Measurements from ENCODE around the gene VOPP1.

DNA sequence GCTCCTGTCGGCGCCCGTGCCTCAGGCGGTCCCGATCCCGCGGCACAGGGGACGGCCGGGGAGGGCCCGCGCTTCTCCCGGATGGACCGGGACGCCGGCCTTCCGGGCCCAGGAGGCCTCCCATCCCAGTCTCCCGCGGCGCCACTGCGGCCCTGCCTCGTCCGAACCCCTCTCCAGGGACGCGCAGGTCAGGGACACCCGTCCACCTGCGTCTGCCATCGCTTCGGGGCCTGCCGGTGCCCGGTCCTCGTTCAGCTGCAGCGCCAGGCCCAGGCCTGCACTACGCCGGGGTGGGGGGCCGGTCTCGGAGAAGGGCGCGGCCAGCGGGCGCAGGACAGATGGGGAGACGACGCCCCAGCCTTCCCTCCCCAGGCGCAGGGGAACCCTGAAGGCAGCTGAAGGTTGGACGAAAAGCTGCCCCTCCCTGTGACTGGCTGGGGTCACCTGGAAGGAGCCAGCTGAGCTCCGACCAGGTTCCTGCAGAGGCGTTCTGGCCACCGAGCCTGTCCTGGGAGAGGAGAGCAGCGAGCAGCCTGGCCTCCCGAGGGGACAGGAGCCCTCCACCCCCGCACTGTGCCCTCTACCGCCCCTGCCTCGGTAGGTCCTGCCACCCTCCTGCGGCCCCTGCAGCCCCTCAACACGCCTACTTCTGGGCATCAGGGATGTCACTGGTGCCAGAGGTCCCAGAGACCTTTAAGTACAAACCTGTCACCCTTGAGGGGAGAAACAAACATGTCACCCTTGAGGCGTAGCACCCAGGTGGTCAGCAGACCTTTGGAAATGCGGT, 122.9 kb downstream of the VOPP1 start:
- TF ChIP-seq JUND (IDR thresholded peaks at IDR 0.05), result no peak
- TF ChIP-seq, protein P1, sequence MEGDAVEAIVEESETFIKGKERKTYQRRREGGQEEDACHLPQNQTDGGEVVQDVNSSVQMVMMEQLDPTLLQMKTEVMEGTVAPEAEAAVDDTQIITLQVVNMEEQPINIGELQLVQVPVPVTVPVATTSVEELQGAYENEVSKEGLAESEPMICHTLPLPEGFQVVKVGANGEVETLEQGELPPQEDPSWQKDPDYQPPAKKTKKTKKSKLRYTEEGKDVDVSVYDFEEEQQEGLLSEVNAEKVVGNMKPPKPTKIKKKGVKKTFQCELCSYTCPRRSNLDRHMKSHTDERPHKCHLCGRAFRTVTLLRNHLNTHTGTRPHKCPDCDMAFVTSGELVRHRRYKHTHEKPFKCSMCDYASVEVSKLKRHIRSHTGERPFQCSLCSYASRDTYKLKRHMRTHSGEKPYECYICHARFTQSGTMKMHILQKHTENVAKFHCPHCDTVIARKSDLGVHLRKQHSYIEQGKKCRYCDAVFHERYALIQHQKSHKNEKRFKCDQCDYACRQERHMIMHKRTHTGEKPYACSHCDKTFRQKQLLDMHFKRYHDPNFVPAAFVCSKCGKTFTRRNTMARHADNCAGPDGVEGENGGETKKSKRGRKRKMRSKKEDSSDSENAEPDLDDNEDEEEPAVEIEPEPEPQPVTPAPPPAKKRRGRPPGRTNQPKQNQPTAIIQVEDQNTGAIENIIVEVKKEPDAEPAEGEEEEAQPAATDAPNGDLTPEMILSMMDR (IDR thresholded peaks at IDR 0.05 in 2 of 3, conservative IDR thresholded peaks at IDR 0.05 in 1 of 3; ENCODE audit: borderline replicate concordance in 1 of 3, insufficient read depth in 1 of 3, low read depth in 2 of 3, low read length in 2 of 3), result no peak
- TF ChIP-seq POLR2A (IDR thresholded peaks at IDR 0.05; ENCODE audit: borderline replicate concordance, extremely low read depth, insufficient read depth, insufficient read length), result no peak
- TF ChIP-seq FOSL1 (IDR thresholded peaks at IDR 0.05; ENCODE audit: low read depth), result no peak
- TF ChIP-seq YY1 (IDR thresholded peaks at IDR 0.05; ENCODE audit: extremely low read depth, insufficient replicate concordance, low read depth, low read length), result no peak
- TF ChIP-seq SP1 (IDR thresholded peaks at IDR 0.05; ENCODE audit: low read depth), result no peak
- TF ChIP-seq, protein P2, sequence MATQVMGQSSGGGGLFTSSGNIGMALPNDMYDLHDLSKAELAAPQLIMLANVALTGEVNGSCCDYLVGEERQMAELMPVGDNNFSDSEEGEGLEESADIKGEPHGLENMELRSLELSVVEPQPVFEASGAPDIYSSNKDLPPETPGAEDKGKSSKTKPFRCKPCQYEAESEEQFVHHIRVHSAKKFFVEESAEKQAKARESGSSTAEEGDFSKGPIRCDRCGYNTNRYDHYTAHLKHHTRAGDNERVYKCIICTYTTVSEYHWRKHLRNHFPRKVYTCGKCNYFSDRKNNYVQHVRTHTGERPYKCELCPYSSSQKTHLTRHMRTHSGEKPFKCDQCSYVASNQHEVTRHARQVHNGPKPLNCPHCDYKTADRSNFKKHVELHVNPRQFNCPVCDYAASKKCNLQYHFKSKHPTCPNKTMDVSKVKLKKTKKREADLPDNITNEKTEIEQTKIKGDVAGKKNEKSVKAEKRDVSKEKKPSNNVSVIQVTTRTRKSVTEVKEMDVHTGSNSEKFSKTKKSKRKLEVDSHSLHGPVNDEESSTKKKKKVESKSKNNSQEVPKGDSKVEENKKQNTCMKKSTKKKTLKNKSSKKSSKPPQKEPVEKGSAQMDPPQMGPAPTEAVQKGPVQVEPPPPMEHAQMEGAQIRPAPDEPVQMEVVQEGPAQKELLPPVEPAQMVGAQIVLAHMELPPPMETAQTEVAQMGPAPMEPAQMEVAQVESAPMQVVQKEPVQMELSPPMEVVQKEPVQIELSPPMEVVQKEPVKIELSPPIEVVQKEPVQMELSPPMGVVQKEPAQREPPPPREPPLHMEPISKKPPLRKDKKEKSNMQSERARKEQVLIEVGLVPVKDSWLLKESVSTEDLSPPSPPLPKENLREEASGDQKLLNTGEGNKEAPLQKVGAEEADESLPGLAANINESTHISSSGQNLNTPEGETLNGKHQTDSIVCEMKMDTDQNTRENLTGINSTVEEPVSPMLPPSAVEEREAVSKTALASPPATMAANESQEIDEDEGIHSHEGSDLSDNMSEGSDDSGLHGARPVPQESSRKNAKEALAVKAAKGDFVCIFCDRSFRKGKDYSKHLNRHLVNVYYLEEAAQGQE (IDR thresholded peaks at IDR 0.05; ENCODE audit: low read depth), result no peak

Data from HCT116 (cell line).